CMK (cell line): ENCODE data around the gene MMP24.
"Not testable (repeated sequence)": the region's sequence is repeated elsewhere in the genome, so short reads cannot be mapped to it uniquely, and the experiment has no call there.

Source experiments
- DNase-seq: peaks from one replicate; pipeline ENCODE4 v3.0.0-alpha.2; 2010; ENCODE audit warnings: low read depth

Gene MMP24

DNA sequence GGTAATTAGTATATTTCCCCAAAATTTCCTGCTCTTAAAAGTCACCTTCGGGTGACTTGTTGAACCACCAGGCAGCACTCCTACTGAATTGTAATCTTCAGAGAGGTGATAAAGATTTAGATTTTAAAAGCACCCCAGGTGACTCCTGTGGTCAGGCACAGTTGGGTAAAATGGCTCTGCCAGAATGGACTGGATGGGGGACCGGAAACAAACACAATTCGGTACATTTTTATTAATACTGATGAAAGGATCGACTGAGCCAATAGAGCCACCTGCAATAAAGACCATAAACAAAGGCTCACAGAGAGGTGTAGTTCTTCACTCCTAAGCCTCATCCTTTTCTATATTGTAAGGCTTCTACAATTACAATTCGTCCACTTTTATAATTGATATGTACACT, 85.3 kb downstream of the MMP24 start:
- no peak for DNase-seq

GRCh38 chr20:35312318-35312717, 85.8 kb downstream of the MMP24 start:
- no peak for DNase-seq

DNA sequence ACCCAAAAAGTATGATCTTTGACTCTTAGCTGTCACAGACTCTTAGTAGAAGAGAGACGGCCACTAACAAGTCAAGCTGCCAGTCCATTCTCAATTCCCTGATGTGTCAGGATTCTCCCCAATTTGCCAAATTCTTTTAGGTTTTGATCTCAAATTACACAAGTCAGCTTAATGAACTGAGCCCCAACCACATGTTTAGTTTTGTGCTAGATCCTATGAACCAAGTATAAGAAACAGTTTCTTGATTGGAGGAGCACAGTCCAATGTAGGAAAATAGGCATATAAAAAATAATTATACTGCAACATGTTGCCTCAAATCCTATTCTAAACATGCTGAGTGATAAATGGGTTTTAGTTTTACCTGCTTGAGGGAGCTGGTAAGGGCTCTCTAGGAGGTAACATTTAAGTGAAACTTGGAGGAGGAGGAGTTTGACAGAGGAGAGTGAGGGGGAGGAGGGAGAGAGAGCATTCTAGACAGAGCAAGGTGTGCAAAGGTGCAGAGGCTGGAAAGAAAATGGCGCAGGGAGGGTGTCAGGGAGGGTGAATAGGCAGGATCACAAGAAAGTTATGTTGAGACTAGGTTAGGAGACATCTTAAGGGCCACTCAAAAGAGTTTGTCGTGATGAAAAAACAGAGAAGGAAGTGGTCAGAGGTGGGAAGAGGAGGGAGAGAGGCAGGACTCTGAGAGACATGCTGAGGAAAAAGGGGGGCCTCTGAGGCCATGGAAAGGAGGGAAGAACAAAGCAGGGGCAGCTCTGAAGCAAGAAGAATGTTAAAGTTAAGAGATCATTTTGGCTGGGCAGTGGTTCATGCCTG, 88.5 kb downstream of the MMP24 start:
- no peak for DNase-seq

- not testable (repeated sequence) for DNase-seq
These were observed 89.1 kb downstream of the MMP24 start for GRCh38 chr20:35315632-35316020.

DNA sequence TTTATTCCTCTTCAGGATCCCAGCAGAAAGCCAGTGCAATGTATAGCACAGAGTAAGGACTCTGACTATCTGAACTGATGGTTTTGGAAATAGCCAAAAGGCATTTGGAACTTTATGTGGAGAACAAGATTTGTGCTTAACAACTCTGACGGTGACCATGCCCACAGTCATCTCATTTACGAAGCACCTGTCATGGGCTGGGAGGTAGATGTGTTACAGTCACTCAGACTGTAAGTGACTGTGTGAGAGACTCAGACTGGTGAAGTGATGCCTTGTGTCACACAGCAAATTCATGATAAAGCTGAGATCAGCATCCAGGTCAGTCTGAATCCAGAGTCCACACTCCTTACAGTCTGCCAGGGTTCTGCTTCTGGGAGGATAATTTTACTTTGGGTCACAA, 89.6 kb downstream of the MMP24 start:
- no peak for DNase-seq

GRCh38 chr20:35317416-35318210, 91.1 kb downstream of the MMP24 start:
- DNase-seq: no peak

- no peak for DNase-seq
These were observed 92.1 kb downstream of the MMP24 start for GRCh38 chr20:35318502-35319157.

DNA sequence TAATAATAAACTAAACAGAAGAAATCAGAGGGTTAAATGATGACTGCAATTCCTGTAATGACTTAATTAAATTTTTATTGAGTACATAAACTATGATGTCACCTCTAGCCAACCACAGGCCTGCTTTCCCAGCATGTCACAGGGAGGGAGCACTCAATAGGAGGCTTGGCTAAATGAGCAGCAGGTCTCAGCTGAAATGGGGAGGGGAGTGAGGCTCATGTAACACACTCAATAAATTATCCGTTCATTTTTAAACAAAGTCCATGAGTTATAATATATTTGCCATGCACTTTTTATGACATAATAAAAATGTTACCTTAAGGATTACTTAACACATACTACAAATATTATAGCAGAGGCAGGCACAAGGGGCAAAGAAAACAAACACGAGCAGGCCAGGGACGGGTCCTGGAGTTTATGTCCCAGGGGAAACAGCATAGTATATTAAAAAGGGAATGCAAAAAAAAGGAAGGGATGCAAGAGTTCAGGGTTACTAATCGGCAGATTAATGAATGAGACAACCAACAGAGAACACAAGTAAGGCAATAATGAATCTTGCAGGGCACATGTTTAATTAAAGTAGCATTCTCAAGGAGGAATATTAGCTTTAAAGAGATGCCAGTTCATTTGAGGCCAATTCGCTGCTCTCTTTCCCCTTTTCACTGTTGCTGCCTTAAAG, 92.8 kb downstream of the MMP24 start:
- no peak for DNase-seq

GRCh38 chr20:35319871-35320197, 93.3 kb downstream of the MMP24 start:
- no peak for DNase-seq

GRCh38 chr20:35320396-35321126, 94.1 kb downstream of the MMP24 start:
- DNase-seq: no peak

DNA sequence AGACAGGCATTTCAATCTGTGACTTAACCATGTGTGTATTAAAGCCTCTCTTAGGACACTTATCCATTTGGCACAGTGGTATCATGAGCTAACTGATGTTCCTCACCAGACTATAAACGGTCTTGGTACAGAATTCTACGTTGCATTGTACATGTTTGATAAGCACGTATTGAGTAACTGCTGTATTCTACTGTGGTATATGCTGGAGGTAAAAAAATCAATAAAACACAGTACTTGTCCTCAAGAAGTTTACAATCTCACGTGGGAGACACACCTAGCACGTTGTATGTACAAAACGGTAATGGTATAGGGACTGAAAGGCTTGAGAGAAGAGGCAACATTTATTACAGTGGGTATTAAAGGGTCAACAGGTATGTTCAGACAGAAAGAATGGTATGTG, 98.9 kb downstream of the MMP24 start:
- no peak for DNase-seq

DNA sequence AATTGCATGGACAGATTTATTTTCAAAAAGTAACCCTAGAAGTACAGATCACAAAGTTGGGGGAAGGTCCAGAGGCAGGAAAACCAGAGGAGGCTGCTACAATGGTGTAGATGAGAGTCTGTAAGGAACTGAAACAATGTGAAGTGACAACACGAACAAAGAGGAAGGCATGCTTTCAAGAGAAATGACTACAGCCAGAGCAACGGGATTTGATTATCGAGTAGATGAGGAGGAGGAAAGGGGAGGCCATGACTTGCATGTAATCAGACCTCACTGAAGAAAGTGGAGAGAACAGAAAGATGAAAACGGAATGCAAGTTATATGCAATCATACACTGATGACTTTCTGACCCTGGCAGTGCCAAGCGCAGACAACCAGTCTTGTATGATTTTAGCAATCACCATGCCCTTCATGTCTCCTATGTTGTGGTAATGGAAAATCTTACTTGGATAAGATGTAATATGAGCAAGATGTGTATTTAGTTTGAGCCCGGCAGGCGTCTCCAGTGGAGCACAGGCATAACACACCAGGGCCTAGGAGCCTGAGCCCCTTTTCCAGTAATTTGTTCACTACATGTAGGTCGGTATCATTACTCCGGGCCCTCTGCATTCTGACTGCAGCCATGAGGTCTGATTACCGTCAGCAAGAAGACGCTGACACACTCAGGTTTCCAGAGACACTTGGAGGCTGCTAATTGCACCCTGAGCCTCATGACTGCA, 99.7 kb downstream of the MMP24 start:
- DNase-seq: no peak
